ENCODE measurements around the gene ALKBH3.

Gene ALKBH3

GRCh38 chr11:43952401-43953342, 72.0 kb downstream of the ALKBH3 start:
- Mint-ChIP-seq H3K36me3 (ENCODE audit: low read depth) (no peaks in the 10 kb centered on the region), H3K4me1 (peaks cover 20% of the 10 kb centered on the region), H3K9me3 (no peaks in the 10 kb centered on the region), H3K27me3 (ENCODE audit: low read depth, poor library complexity) (peaks cover 46% of the 10 kb centered on the region), H3K4me3 (no peak overlapping the region), H3K27ac (no peak overlapping the region)
- no peak for DNase-seq
- no peak for TF ChIP-seq CTCF (IDR thresholded peaks at IDR 0.05)

GRCh38 chr11:43953521-43953920, 72.9 kb downstream of the ALKBH3 start:
- no peak overlapping the region for H3K27ac Mint-ChIP-seq
- no peak for DNase-seq
- H3K4me1 Mint-ChIP-seq, result peaks cover 12% of the 10 kb centered on the region
- no peak overlapping the region for H3K4me3 Mint-ChIP-seq
- TF ChIP-seq CTCF (IDR thresholded peaks at IDR 0.05), result no peak
- H3K27me3 Mint-ChIP-seq (ENCODE audit: low read depth, poor library complexity), result peaks cover 49% of the 10 kb centered on the region
- no peaks in the 10 kb centered on the region for H3K9me3 Mint-ChIP-seq
- H3K36me3 Mint-ChIP-seq (ENCODE audit: low read depth), result no peaks in the 10 kb centered on the region

GRCh38 chr11:43954241-43954640, 73.6 kb downstream of the ALKBH3 start:
- no peak overlapping the region for H3K4me3 Mint-ChIP-seq
- no peaks in the 10 kb centered on the region for H3K9me3 Mint-ChIP-seq
- H3K27me3 Mint-ChIP-seq (ENCODE audit: low read depth, poor library complexity), result peaks cover 50% of the 10 kb centered on the region
- no peak for DNase-seq
- TF ChIP-seq CTCF (IDR thresholded peaks at IDR 0.05), result no peak
- no peak overlapping the region for H3K27ac Mint-ChIP-seq
- H3K4me1 Mint-ChIP-seq, result peaks cover 5% of the 10 kb centered on the region
- no peaks in the 10 kb centered on the region for H3K36me3 Mint-ChIP-seq (ENCODE audit: low read depth)

- H3K27me3 Mint-ChIP-seq (ENCODE audit: low read depth, poor library complexity), result peaks cover 41% of the 10 kb centered on the region
Observed at GRCh38 chr11:43955381-43956118, 74.9 kb downstream of the ALKBH3 start.

GRCh38 chr11:43957571-43957970, 76.9 kb downstream of the ALKBH3 start:
- TF ChIP-seq CTCF (IDR thresholded peaks at IDR 0.05), result no peak
- no peaks in the 10 kb centered on the region for H3K36me3 Mint-ChIP-seq (ENCODE audit: low read depth)
- no peak overlapping the region for H3K4me3 Mint-ChIP-seq
- H3K27me3 Mint-ChIP-seq (ENCODE audit: low read depth, poor library complexity), result peaks cover 28% of the 10 kb centered on the region
- no peaks in the 10 kb centered on the region for H3K9me3 Mint-ChIP-seq
- H3K4me1 Mint-ChIP-seq, result peaks cover 6% of the 10 kb centered on the region
- no peak for DNase-seq
- H3K27ac Mint-ChIP-seq, result no peak overlapping the region

More at GRCh38 chr11:43955381-43956118, 74.9 kb downstream of the ALKBH3 start:
- Mint-ChIP-seq H3K9me3 (no peaks in the 10 kb centered on the region), H3K4me1 (no peaks in the 10 kb centered on the region), H3K4me3 (no peak overlapping the region), H3K27ac (no peak overlapping the region), H3K36me3 (ENCODE audit: low read depth) (no peaks in the 10 kb centered on the region)
- no peak for TF ChIP-seq CTCF (IDR thresholded peaks at IDR 0.05)
- DNase-seq, result no peak
